Mesenchymal stem cell (in vitro differentiated cells and primary cell): ENCODE results near the gene TBCK.

Experiments
- DNase-seq: peaks from one replicate; pipeline ENCODE4 v3.0.0-alpha.2; 2013
- H2AFZ ChIP-seq: one replicate; pipeline ENCODE4 v1.6.1; 2013; ENCODE audit warnings: low read depth, mild to moderate bottlenecking, control low read depth, inconsistent platforms, low read length, moderate library complexity
- H2AK5ac ChIP-seq: 2 replicates; pipeline ENCODE4 v1.6.1; 2013; ENCODE audit warnings: low read length, moderate library complexity, mild to moderate bottlenecking, inconsistent platforms; ENCODE audit not compliant: severe bottlenecking
- H2BK120ac ChIP-seq: one replicate; pipeline ENCODE4 v1.6.1; 2013; ENCODE audit warnings: low read depth, mild to moderate bottlenecking, inconsistent platforms, low read length, moderate library complexity
- H2BK12ac ChIP-seq, 2 experiments: one replicate each; pipeline ENCODE4 v1.6.1; 2013; ENCODE audit warnings: inconsistent platforms in 2 of 2, low read length in 2 of 2, mild to moderate bottlenecking in 2 of 2, moderate library complexity in 2 of 2, control low read depth in 1 of 2
- H2BK15ac ChIP-seq: one replicate; pipeline ENCODE4 v1.6.1; 2013; ENCODE audit warnings: mild to moderate bottlenecking, low read depth, inconsistent platforms; ENCODE audit not compliant: poor library complexity, severe bottlenecking
- H2BK5ac ChIP-seq: 2 replicates; pipeline ENCODE4 v1.6.1; 2013; ENCODE audit warnings: low read depth, mild to moderate bottlenecking, low read length, control low read depth, inconsistent platforms; ENCODE audit not compliant: poor library complexity, severe bottlenecking
- H3K14ac ChIP-seq, 2 experiments: one replicate each; pipeline ENCODE4 v1.6.1; 2013; ENCODE audit warnings: inconsistent platforms in 2 of 2, low read length in 2 of 2, control low read depth in 1 of 2, mild to moderate bottlenecking in 1 of 2, moderate library complexity in 1 of 2
- H3K18ac ChIP-seq, 2 experiments: one replicate each; pipeline ENCODE4 v1.6.1; 2013; ENCODE audit warnings: inconsistent platforms in 2 of 2, low read length in 2 of 2, control low read depth in 1 of 2, low read depth in 1 of 2, mild to moderate bottlenecking in 1 of 2
- H3K23ac ChIP-seq, 2 experiments: one replicate each; pipeline ENCODE4 v1.6.1; 2013; ENCODE audit warnings: inconsistent platforms in 2 of 2, low read length in 2 of 2, mild to moderate bottlenecking in 2 of 2, moderate library complexity in 2 of 2, control low read depth in 1 of 2
- H3K27ac ChIP-seq: 2 replicates; pipeline ENCODE4 v1.5.1; 2013; ENCODE audit warnings: mild to moderate bottlenecking, moderate library complexity, low read length, control low read depth, inconsistent platforms; ENCODE audit not compliant: poor library complexity, severe bottlenecking
- H3K27me3 ChIP-seq, 2 experiments: 2 replicates each; pipeline versions ENCODE4 v1.6.1 to v1.7.0; 2013; ENCODE audit warnings: low read length in 2 of 2, mild to moderate bottlenecking in 2 of 2, moderate library complexity in 2 of 2, control low read depth in 1 of 2, inconsistent platforms in 1 of 2; ENCODE audit not compliant: control insufficient read depth in 1 of 2, insufficient read depth in 1 of 2
- H3K36me3 ChIP-seq, 2 experiments: 2 replicates each; pipeline versions ENCODE4 v1.6.1 to v1.7.0; 2013; ENCODE audit warnings: low read length in 2 of 2, control low read depth in 1 of 2, inconsistent platforms in 1 of 2, low read depth in 1 of 2, mild to moderate bottlenecking in 1 of 2; ENCODE audit not compliant: insufficient read depth in 2 of 2, control insufficient read depth in 1 of 2
- H3K4ac ChIP-seq, 2 experiments: one replicate each; pipeline ENCODE4 v1.6.1; 2013; ENCODE audit warnings: inconsistent platforms in 2 of 2, low read length in 2 of 2, mild to moderate bottlenecking in 2 of 2, moderate library complexity in 2 of 2, control low read depth in 1 of 2, low read depth in 1 of 2
- H3K4me1 ChIP-seq: 2 replicates; pipeline ENCODE4 v1.6.1; 2013; ENCODE audit warnings: low read depth, low read length, control low read depth; ENCODE audit not compliant: control insufficient read depth, insufficient read depth
- H3K4me2 ChIP-seq: 2 replicates; pipeline ENCODE4 v1.6.1; 2013; ENCODE audit warnings: low read length, mild to moderate bottlenecking, inconsistent platforms; ENCODE audit not compliant: poor library complexity, severe bottlenecking
- H3K4me3 ChIP-seq, 2 experiments: 2 replicates each; pipeline versions ENCODE4 v1.5.1 to v1.7.0; 2013; ENCODE audit warnings: low read length in 2 of 2, mild to moderate bottlenecking in 2 of 2, control low read depth in 1 of 2, low read depth in 1 of 2; ENCODE audit not compliant: insufficient read depth in 1 of 2
- H3K79me1 ChIP-seq: replicated peaks from 2 replicates; pipeline ENCODE4 v1.6.1; 2013; ENCODE audit warnings: mild to moderate bottlenecking, control low read depth, low read length, inconsistent platforms; ENCODE audit not compliant: poor library complexity, severe bottlenecking
- H3K9ac ChIP-seq: 2 replicates; pipeline ENCODE4 v1.7.0; 2013; ENCODE audit warnings: mild to moderate bottlenecking, low read length, moderate library complexity
- H3K9me3 ChIP-seq: 2 replicates; pipeline ENCODE4 v1.7.0; 2013; ENCODE audit warnings: mild to moderate bottlenecking, low read length; ENCODE audit not compliant: control insufficient read depth
- H4K8ac ChIP-seq: one replicate; pipeline ENCODE4 v1.6.1; 2013; ENCODE audit warnings: inconsistent platforms, mild to moderate bottlenecking, low read length, moderate library complexity
- H4K91ac ChIP-seq: one replicate; pipeline ENCODE4 v1.6.1; 2013; ENCODE audit warnings: mild to moderate bottlenecking, low read length, inconsistent platforms
- WGBS: methylation state at CpG from one replicate; pipeline ENCODE4 v1.1.7; 2013; ENCODE audit warnings: mixed read lengths; 5-methylcytosine and 5-hydroxymethylcytosine counted together

Gene TBCK

GRCh38 chr4:106063009-106063408 is 253.0 kb downstream of the TBCK start:
- Histone ChIP-seq H3K4me3 (no peak overlapping the region), H3K14ac (no peak overlapping the region), H3K9ac (no peak overlapping the region), H2AK5ac (no peak overlapping the region), H3K4me2 (no peak overlapping the region), H3K36me3 (no peaks in the 10 kb centered on the region), H4K91ac (no peak overlapping the region), H3K23ac (no peak overlapping the region), H2BK12ac (no peak overlapping the region), H3K27me3 (no peaks in the 10 kb centered on the region), H3K4me1 (no peaks in the 10 kb centered on the region), H3K18ac (no peak overlapping the region), H3K9me3 (no peaks in the 10 kb centered on the region), H3K27ac (no peak overlapping the region), H2BK120ac (no peak overlapping the region), H2AFZ (no peak overlapping the region), H2BK5ac (no peak overlapping the region), H4K8ac (no peak overlapping the region), H3K79me1 (no peaks in the 10 kb centered on the region), H2BK15ac (no peak overlapping the region), H3K4ac (no peak overlapping the region)
- no CpG with 5 or more reads among the region's 3 CpGs for WGBS
- no peak for DNase-seq

DNA sequence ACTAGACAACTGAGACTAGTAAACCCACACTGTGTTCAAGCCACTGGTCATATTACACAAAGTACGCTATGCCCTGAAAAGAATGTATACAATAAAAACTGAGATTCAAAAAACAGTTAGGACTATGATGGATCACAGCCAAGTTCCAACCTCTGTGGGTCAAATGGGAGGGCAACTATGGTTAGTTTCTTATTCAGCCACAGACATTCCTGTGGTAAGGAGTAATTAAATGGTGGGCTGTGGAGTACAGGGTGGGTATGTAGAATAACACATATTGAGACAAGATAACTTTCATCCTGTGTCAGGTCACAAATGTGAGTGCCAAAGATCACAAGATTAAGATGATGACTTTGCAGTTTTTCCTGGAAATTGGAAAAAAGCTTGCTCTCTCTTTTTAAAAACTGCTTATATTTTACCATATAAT is 253.5 kb downstream of the TBCK start:
- no peak overlapping the region for H3K23ac ChIP-seq
- no peak overlapping the region for H2BK5ac ChIP-seq
- no peaks in the 10 kb centered on the region for H3K36me3 ChIP-seq
- H3K4ac ChIP-seq: no peak overlapping the region
- no peak overlapping the region for H3K14ac ChIP-seq
- H3K18ac ChIP-seq: no peak overlapping the region
- H2AK5ac ChIP-seq: no peak overlapping the region
- H2BK12ac ChIP-seq: no peak overlapping the region
- peak; percentile 80 for DNase-seq
- no peak overlapping the region for H4K91ac ChIP-seq
- H3K4me2 ChIP-seq: no peak overlapping the region
- H3K27me3 ChIP-seq: no peaks in the 10 kb centered on the region
- H3K4me3 ChIP-seq: no peak overlapping the region
- no peaks in the 10 kb centered on the region for H3K4me1 ChIP-seq
- WGBS: 0% methylated on average over 1 of the region's 1 CpG
- no peak overlapping the region for H4K8ac ChIP-seq
- H2AFZ ChIP-seq: no peak overlapping the region
- no peak overlapping the region for H2BK120ac ChIP-seq
- H3K9me3 ChIP-seq: no peaks in the 10 kb centered on the region
- H3K79me1 ChIP-seq: no peaks in the 10 kb centered on the region
- no peak overlapping the region for H3K27ac ChIP-seq
- H3K9ac ChIP-seq: no peak overlapping the region
- H2BK15ac ChIP-seq: no peak overlapping the region

DNA sequence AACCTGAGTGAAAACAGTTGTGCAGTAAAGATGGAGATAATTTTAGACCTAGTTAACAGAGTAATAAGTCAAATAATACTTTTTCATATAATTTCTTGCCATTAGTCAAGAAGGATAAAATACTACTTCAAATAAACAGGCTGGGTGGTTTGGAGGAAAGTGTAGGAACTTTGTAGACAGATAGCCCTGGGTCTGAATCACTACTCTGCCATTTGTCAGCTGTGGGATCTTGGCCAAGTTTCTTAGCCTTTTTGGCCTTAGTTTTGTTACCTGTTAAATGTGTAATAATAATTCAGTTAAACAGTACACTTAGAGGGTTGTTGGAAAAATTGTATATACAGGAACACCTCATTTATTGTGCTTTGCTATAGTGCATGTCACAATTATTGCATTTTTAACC is 257.1 kb downstream of the TBCK start:
- no peak overlapping the region for H3K9ac ChIP-seq
- no peak overlapping the region for H2BK5ac ChIP-seq

GRCh38 chr4:106056914-106057313 is 259.1 kb downstream of the TBCK start:
- no peak overlapping the region for H2AK5ac ChIP-seq

More for the DNA sequence above, 257.1 kb downstream of the TBCK start:
- no peak overlapping the region for H3K14ac ChIP-seq
- H3K4me2 ChIP-seq: no peak overlapping the region
- H3K9me3 ChIP-seq: no peaks in the 10 kb centered on the region
- H4K91ac ChIP-seq: no peak overlapping the region
- no peaks in the 10 kb centered on the region for H3K4me1 ChIP-seq
- H2BK120ac ChIP-seq: no peak overlapping the region
- H2BK12ac ChIP-seq: no peak overlapping the region
- no peak overlapping the region for H2AFZ ChIP-seq
- no peak overlapping the region for H3K4me3 ChIP-seq
- no peak overlapping the region for H3K23ac ChIP-seq
- H2BK15ac ChIP-seq: no peak overlapping the region
- no peak overlapping the region for H4K8ac ChIP-seq
- no peaks in the 10 kb centered on the region for H3K27me3 ChIP-seq
- H3K36me3 ChIP-seq: no peaks in the 10 kb centered on the region
- DNase-seq: no peak
- H3K27ac ChIP-seq: no peak overlapping the region
- no peak overlapping the region for H2AK5ac ChIP-seq
- H3K18ac ChIP-seq: no peak overlapping the region
- no peak overlapping the region for H3K4ac ChIP-seq
- no peaks in the 10 kb centered on the region for H3K79me1 ChIP-seq

More at GRCh38 chr4:106056914-106057313, 259.1 kb downstream of the TBCK start:
- Histone ChIP-seq H3K27me3 (no peaks in the 10 kb centered on the region), H3K9ac (no peak overlapping the region), H3K23ac (no peak overlapping the region), H3K18ac (no peak overlapping the region), H3K4me3 (no peak overlapping the region), H3K4ac (no peak overlapping the region), H3K9me3 (no peaks in the 10 kb centered on the region), H4K91ac (no peak overlapping the region), H3K14ac (no peak overlapping the region), H4K8ac (no peak overlapping the region), H2BK5ac (no peak overlapping the region), H2BK120ac (no peak overlapping the region), H2BK15ac (no peak overlapping the region), H2AFZ (no peak overlapping the region), H2BK12ac (no peak overlapping the region), H3K27ac (no peak overlapping the region), H3K79me1 (no peaks in the 10 kb centered on the region), H3K36me3 (no peaks in the 10 kb centered on the region), H3K4me2 (no peak overlapping the region), H3K4me1 (no peaks in the 10 kb centered on the region)
- no peak for DNase-seq
